Trophoblast cell (in vitro differentiated cells and primary cell): ENCODE data around the gene GALNS.
"Not testable (repeated sequence)": the region's sequence is repeated elsewhere in the genome, so short reads cannot be mapped to it uniquely, and the experiment has no call there.

ENCODE experiments used
- DNase-seq, 2 donors: peaks; one replicate each; pipeline ENCODE4 v3.0.0-alpha.2; 2016
- H2AFZ ChIP-seq: 2 replicates; pipeline ENCODE4 v1.6.1; 2013; ENCODE audit warnings: low read length, moderate library complexity, mild to moderate bottlenecking; ENCODE audit not compliant: insufficient read depth, poor library complexity
- H2AK5ac ChIP-seq: 2 replicates; pipeline ENCODE4 v1.6.1; 2013; ENCODE audit warnings: mild to moderate bottlenecking, low read length
- H2BK120ac ChIP-seq: 2 replicates; pipeline ENCODE4 v1.6.1; 2013; ENCODE audit warnings: low read length, mild to moderate bottlenecking, moderate library complexity; ENCODE audit not compliant: insufficient read depth, poor library complexity
- H2BK12ac ChIP-seq: 2 replicates; pipeline ENCODE4 v1.6.1; 2013; ENCODE audit warnings: mild to moderate bottlenecking, low read length, moderate library complexity
- H2BK5ac ChIP-seq: 2 replicates; pipeline ENCODE4 v1.6.1; 2013; ENCODE audit warnings: low read length, low read depth, moderate library complexity, mild to moderate bottlenecking; ENCODE audit not compliant: poor library complexity
- H3K14ac ChIP-seq: 2 replicates; pipeline ENCODE4 v1.6.1; 2013; ENCODE audit warnings: mild to moderate bottlenecking, low read length
- H3K18ac ChIP-seq: 2 replicates; pipeline ENCODE4 v1.6.1; 2013; ENCODE audit warnings: mild to moderate bottlenecking, low read length
- H3K23ac ChIP-seq: 2 replicates; pipeline ENCODE4 v1.6.1; 2013; ENCODE audit warnings: low read length
- H3K27ac ChIP-seq: 2 replicates; pipeline ENCODE4 v1.5.1; 2013; ENCODE audit warnings: low read depth, mild to moderate bottlenecking, inconsistent platforms, low read length, moderate library complexity
- H3K27me3 ChIP-seq: 2 replicates; pipeline ENCODE4 v1.6.1; 2013; ENCODE audit warnings: inconsistent platforms, mild to moderate bottlenecking, low read length, moderate library complexity; ENCODE audit not compliant: insufficient read depth
- H3K36me3 ChIP-seq, 2 experiments: 1 replicate in 1 of 2; 2 replicates in 1 of 2; pipeline ENCODE4 v1.6.1; 2013; ENCODE audit warnings: low read length in 2 of 2, mild to moderate bottlenecking in 2 of 2, moderate library complexity in 1 of 2; ENCODE audit not compliant: insufficient read depth in 2 of 2, control insufficient read depth in 1 of 2
- H3K4ac ChIP-seq: 2 replicates; pipeline ENCODE4 v1.6.1; 2013; ENCODE audit warnings: low read depth, mild to moderate bottlenecking, low read length, moderate library complexity
- H3K4me1 ChIP-seq, 2 experiments: 1 replicate in 1 of 2; 2 replicates in 1 of 2; pipeline ENCODE4 v1.6.1; 2013; ENCODE audit warnings: low read length in 2 of 2, mild to moderate bottlenecking in 2 of 2, moderate library complexity in 1 of 2; ENCODE audit not compliant: insufficient read depth in 2 of 2, control insufficient read depth in 1 of 2
- H3K4me2 ChIP-seq: 2 replicates; pipeline ENCODE4 v1.6.1; 2013; ENCODE audit warnings: inconsistent platforms, mild to moderate bottlenecking, low read length, moderate library complexity
- H3K4me3 ChIP-seq: 2 replicates; pipeline ENCODE4 v1.5.1; 2013; ENCODE audit warnings: mild to moderate bottlenecking, low read depth, low read length, inconsistent platforms
- H3K79me1 ChIP-seq: one replicate; pipeline ENCODE4 v1.6.1; 2013; ENCODE audit warnings: low read length
- H3K79me2 ChIP-seq: 2 replicates; pipeline ENCODE4 v1.6.1; 2013; ENCODE audit warnings: low read length, mild to moderate bottlenecking; ENCODE audit not compliant: control insufficient read depth, insufficient read depth, poor library complexity
- H3K9ac ChIP-seq: 2 replicates; pipeline ENCODE4 v1.6.1; 2013; ENCODE audit warnings: mild to moderate bottlenecking, low read length
- H3K9me3 ChIP-seq: 2 replicates; pipeline ENCODE4 v1.6.1; 2013; ENCODE audit warnings: low read depth, mild to moderate bottlenecking, control low read depth, inconsistent platforms, low read length; ENCODE audit not compliant: insufficient read depth
- H4K12ac ChIP-seq: 2 replicates; pipeline ENCODE4 v1.6.1; 2013; ENCODE audit warnings: low read depth, mild to moderate bottlenecking, low read length, moderate library complexity
- H4K8ac ChIP-seq: 2 replicates; pipeline ENCODE4 v1.6.1; 2013; ENCODE audit warnings: low read depth, mild to moderate bottlenecking, low read length, moderate library complexity
- H4K91ac ChIP-seq: one replicate; pipeline ENCODE4 v1.6.1; 2013; ENCODE audit warnings: low read depth, mild to moderate bottlenecking, low read length, moderate library complexity
- WGBS: extraction: QIAGEN DNeasy Blood & Tissue Kit; methylation state at CpG from one replicate; pipeline ENCODE4 v1.1.7; 2013; ENCODE audit warnings: missing lambda C conversion rate; ENCODE audit not compliant: insufficient read length, insufficient coverage; ENCODE audit errors: extremely low coverage; 5-methylcytosine and 5-hydroxymethylcytosine counted together

The GALNS gene

DNA sequence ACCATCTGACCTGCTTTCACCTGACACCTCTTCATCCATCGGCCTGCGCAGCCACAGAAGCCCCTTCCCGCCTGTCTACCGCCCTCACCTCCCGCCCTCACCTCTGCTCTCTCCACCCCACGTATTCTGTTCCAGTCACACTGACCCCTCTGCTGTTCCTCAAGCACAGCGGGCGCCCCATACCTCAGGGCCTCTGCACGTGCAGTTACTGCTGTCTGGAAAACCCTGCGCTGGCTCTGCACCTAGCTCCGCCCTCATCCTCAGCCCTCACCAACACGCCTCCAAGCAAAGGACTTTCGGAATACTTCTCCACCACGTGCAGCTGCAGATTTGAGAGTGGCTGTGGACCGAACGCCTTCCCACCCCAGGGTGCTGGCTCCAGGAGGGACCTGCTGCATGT, 34.3 kb upstream of the GALNS start:
- Histone ChIP-seq H3K14ac (no peak overlapping the region), H3K4me1 (no peaks in the 10 kb centered on the region), H2BK12ac (no peak overlapping the region), H2BK120ac (no peak overlapping the region), H3K23ac (no peak overlapping the region), H3K4me3 (no peak overlapping the region), H3K9ac (no peak overlapping the region), H3K27me3 (no peaks in the 10 kb centered on the region), H4K91ac (no peak overlapping the region), H2AK5ac (no peak overlapping the region), H3K79me2 (no peaks in the 10 kb centered on the region), H4K12ac (no peak overlapping the region), H3K18ac (no peak overlapping the region), H3K79me1 (no peaks in the 10 kb centered on the region), H4K8ac (no peak overlapping the region), H2BK5ac (no peak overlapping the region), H3K27ac (no peak overlapping the region), H3K4ac (no peak overlapping the region), H3K4me2 (no peak overlapping the region), H3K36me3 (no peaks in the 10 kb centered on the region), H3K9me3 (peaks cover 18% of the 10 kb centered on the region), H2AFZ (no peak overlapping the region)
- no CpG with 5 or more reads among the region's 16 CpGs for WGBS
- no peak for DNase-seq

DNA sequence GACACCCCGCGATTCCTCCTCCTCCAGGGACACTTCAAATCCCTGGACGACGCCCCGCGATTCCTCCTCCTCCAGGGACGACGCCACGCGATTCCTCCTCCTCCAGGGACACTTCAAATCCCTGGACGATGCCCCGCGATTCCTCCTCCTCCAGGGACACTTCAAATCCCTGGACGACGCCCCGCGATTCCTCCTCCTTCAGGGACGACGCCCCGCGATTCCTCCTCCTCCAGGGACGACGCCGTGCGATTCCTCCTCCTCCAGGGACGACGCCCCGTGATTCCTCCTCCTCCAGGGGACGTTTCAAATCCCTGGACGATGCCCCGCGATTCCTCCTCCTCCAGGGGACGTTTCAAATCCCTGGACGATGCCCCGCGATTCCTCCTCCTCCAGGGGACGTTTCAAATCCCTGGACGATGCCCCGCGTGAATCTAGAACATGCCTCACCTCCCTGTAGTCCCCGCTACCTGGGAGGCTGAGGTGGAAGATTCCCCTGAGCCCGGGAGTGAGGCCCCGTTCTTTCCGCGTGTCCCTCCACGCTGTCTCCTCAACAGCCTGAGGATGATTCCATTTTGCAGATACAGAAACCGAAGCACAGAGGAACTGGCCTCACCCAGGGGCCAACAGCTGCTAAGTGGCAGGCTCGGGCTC, 33.1 kb upstream of the GALNS start:
- H3K4ac ChIP-seq, H3K27me3 ChIP-seq, H3K36me3 ChIP-seq, H3K23ac ChIP-seq, H4K12ac ChIP-seq, H3K27ac ChIP-seq, H2AFZ ChIP-seq, H3K9ac ChIP-seq, H3K79me2 ChIP-seq, H4K91ac ChIP-seq, DNase-seq, H2BK12ac ChIP-seq, H3K18ac ChIP-seq, H3K4me3 ChIP-seq, H2BK120ac ChIP-seq, H3K4me2 ChIP-seq, H4K8ac ChIP-seq, H3K79me1 ChIP-seq, H3K14ac ChIP-seq, H3K4me1 ChIP-seq, H2BK5ac ChIP-seq, H2AK5ac ChIP-seq: not testable (repeated sequence)
- peaks cover 18% of the 10 kb centered on the region for H3K9me3 ChIP-seq
- no CpG with 5 or more reads among the region's 48 CpGs for WGBS

DNA sequence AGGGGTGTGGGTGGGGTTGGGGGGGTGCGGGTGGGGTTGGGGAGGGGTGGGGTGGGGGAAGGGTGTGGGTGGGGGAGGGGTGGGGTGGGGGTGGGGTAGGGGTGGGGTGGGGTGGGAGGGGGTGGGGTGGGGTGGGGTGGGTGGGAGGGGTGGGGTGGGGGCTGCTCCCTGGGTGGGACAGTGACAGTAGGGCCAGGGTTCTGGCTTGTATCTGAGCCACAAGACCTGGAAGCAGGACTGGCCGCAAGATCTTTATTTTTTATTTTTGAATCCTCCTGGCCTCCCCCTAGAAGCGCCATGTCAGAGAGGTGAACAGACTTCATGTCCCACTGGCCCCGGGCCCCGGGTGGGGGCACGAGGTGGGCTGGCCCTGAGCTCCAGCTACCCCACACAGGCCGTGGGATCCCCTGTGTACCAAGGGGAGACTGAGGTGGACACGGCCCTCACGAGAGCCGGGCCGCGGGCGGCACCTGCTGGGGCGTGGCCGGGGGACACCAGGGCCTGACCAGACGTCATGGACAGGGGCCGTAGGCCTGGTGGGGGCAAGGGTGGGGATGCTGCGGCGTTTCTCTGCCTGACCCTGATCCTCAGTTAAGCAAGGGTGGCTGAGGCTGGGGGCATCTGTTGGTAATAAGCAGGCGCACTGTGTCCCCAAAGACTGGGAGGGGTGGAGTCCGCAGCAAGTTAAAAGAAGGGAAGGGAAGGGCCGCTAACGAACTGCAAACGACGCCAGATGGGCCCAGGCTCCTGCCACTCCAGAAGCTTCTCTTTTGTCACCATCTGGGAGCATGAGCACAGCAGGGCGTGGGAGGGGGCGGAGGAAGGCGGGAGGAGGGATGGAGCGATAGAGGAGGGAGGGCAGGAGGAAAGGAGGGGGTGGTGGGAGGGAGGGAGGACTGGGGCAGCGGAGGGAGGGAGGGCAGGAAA, 32.0 kb upstream of the GALNS start:
- no peak overlapping the region for H4K91ac ChIP-seq
- no peak overlapping the region for H2BK120ac ChIP-seq
- H3K4me2 ChIP-seq: no peak overlapping the region
- no peaks in the 10 kb centered on the region for H3K36me3 ChIP-seq
- H2BK12ac ChIP-seq: no peak overlapping the region
- H3K14ac ChIP-seq: no peak overlapping the region
- H4K12ac ChIP-seq: no peak overlapping the region
- H2AFZ ChIP-seq: no peak overlapping the region
- H3K4me3 ChIP-seq: no peak overlapping the region
- no peaks in the 10 kb centered on the region for H3K79me2 ChIP-seq
- H3K4me1 ChIP-seq: no peaks in the 10 kb centered on the region
- no peak overlapping the region for H3K9ac ChIP-seq
- no peak overlapping the region for H4K8ac ChIP-seq
- H3K4ac ChIP-seq: no peak overlapping the region
- no peak overlapping the region for H3K23ac ChIP-seq
- peaks cover 18% of the 10 kb centered on the region for H3K9me3 ChIP-seq
- 100% methylated on average over 3 of the region's 30 CpGs for WGBS
- H2AK5ac ChIP-seq: no peak overlapping the region
- no peaks in the 10 kb centered on the region for H3K79me1 ChIP-seq
- no peak overlapping the region for H3K18ac ChIP-seq
- H3K27me3 ChIP-seq: no peaks in the 10 kb centered on the region
- no peak overlapping the region for H2BK5ac ChIP-seq
- no peak overlapping the region for H3K27ac ChIP-seq
- no peak for DNase-seq

DNA sequence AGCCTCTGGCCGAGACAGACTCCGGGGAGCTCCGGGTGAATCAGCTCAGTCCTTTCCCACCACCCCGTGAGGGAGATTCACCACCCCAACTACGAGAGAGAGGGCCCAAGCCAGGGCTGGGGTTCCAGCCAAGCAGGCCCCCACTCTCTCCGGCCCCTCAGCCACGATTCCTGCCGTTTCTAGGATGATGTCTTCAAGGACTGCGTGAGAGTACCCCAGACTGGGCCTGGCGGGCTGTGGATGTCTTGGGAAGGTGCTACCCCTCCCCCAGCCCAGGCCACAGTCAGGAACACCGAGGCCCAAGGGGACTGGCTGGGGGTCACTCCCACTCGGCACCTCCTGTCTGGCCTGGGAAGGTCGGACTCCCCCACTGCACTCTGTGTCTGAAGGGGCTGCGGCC, 31.3 kb upstream of the GALNS start:
- Histone ChIP-seq H3K27ac (no peak overlapping the region), H4K8ac (no peak overlapping the region), H2BK120ac (no peak overlapping the region), H4K91ac (no peak overlapping the region), H3K79me1 (no peaks in the 10 kb centered on the region), H3K18ac (no peak overlapping the region), H4K12ac (no peak overlapping the region), H3K27me3 (no peaks in the 10 kb centered on the region), H3K4me2 (no peak overlapping the region), H2BK5ac (no peak overlapping the region), H3K4me1 (no peaks in the 10 kb centered on the region), H2AFZ (no peak overlapping the region), H3K4me3 (no peak overlapping the region), H3K9ac (no peak overlapping the region), H3K9me3 (peaks cover 18% of the 10 kb centered on the region), H3K4ac (no peak overlapping the region), H3K36me3 (no peaks in the 10 kb centered on the region), H2AK5ac (no peak overlapping the region), H3K23ac (no peak overlapping the region), H2BK12ac (no peak overlapping the region), H3K79me2 (no peaks in the 10 kb centered on the region), H3K14ac (no peak overlapping the region)
- DNase-seq: no peak
- WGBS: no CpG with 5 or more reads among the region's 14 CpGs
